Caco-2 (cell line): ENCODE results near the gene FBXO39. TPM values are rescaled to one million over a fixed set of nuclear protein-coding genes. Genes with fewer than 3 reads are reported as not detected.

Source experiments
- BruUV-seq: library from RNA; stranded (reverse); fragments of 400-500 nt; replicated peaks from 2 replicates; lab custom pipeline; 2021; lab: Mats Ljungman, UMichigan
- CTCF ChIA-PET: fragments of 300-600 bp; sonication (Branson Sonifier 250); formaldehyde crosslinking; loops from one replicate; lab custom pipeline; 2022; ENCODE audit warnings: antibody characterized with exemption; lab: Charles Lee
- POLR2A ChIA-PET: fragments of 300-600 bp; sonication (Branson Sonifier 250); formaldehyde crosslinking; loops from one replicate; lab custom pipeline; 2022; ENCODE audit warnings: antibody characterized with exemption; lab: Charles Lee
- DNase-seq, 2 experiments: peaks; one replicate each; pipeline versions ENCODE4 v3.0.0 to v3.0.0-alpha.2; 2020 to 2022
- H3K27me3 ChIP-seq: replicated peaks from 2 replicates; pipeline ENCODE4 v1.6.0; 2011; ENCODE audit warnings: low read length; ENCODE audit not compliant: control insufficient read depth, insufficient read depth
- H3K36me3 ChIP-seq: 2 replicates; pipeline ENCODE4 v1.5.1; 2011; ENCODE audit warnings: low read length; ENCODE audit not compliant: control insufficient read depth, insufficient read depth
- H3K4me1 ChIP-seq: fragments of 250-450 bp; sonication (Bioruptor Pico); 2 replicates; pipeline ENCODE4 v1.5.1; 2020; ENCODE audit warnings: mild to moderate bottlenecking
- H3K4me3 ChIP-seq: 2 replicates; pipeline ENCODE4 v1.5.1; 2011; ENCODE audit warnings: low read depth, mild to moderate bottlenecking, control low read depth, low read length
- H3K9me3 ChIP-seq: fragments of 250-450 bp; sonication (Bioruptor Pico); 2 replicates; pipeline ENCODE4 v1.5.1; 2020; ENCODE audit warnings: mild to moderate bottlenecking, moderate library complexity
- H3K27ac Mint-ChIP-seq: one replicate; pipeline ENCODE4 v1.8.0; 2022; ENCODE audit warnings: mixed read lengths; ENCODE audit not compliant: unreplicated experiment
- H3K27me3 Mint-ChIP-seq: one replicate; pipeline ENCODE4 v1.8.0; 2022; ENCODE audit warnings: mixed read lengths; ENCODE audit not compliant: insufficient read depth, unreplicated experiment
- H3K36me3 Mint-ChIP-seq: one replicate; pipeline ENCODE4 v1.8.0; 2022; ENCODE audit warnings: mild to moderate bottlenecking, mixed read lengths; ENCODE audit not compliant: insufficient read depth, unreplicated experiment
- H3K4me1 Mint-ChIP-seq: one replicate; pipeline ENCODE4 v1.8.0; 2022; ENCODE audit warnings: low read depth, mixed read lengths; ENCODE audit not compliant: unreplicated experiment
- H3K4me3 Mint-ChIP-seq: one replicate; pipeline ENCODE4 v1.8.0; 2022; ENCODE audit warnings: mild to moderate bottlenecking, moderate library complexity, mixed read lengths; ENCODE audit not compliant: unreplicated experiment
- H3K9me3 Mint-ChIP-seq: one replicate; pipeline ENCODE4 v1.8.0; 2022; ENCODE audit warnings: mixed read lengths; ENCODE audit not compliant: unreplicated experiment
- intact Hi-C: fragments of 100-400 bp; cut with micrococcal nuclease; formaldehyde crosslinking; loops from one replicate; pipeline ENCODE4 v1.10.0; 2022; ENCODE audit not compliant: unreplicated experiment
- total RNA-seq: library from RNA; stranded (reverse); gene quantifications from 2 replicates; pipeline ENCODE4 v1.2.3, GENCODE V29; 2022
- TF ChIP-seq, protein P1 (sequence below), 2 experiments: fragments of 200-600 bp in 1 of 2; IDR thresholded peaks; 1 replicate in 1 of 2; 2 replicates in 1 of 2; pipeline versions ENCODE4 v1.5.1 to v1.8.0; 2011 to 2022; ENCODE audit warnings: antibody characterized with exemption in 1 of 2, control low read depth in 1 of 2, inconsistent platforms in 1 of 2, low read depth in 1 of 2, low read length in 1 of 2, mild to moderate bottlenecking in 1 of 2, moderate library complexity in 1 of 2; ENCODE audit not compliant: insufficient read depth in 1 of 2, severe bottlenecking in 1 of 2, unreplicated experiment in 1 of 2

FBXO39 gene
- total RNA-seq, 1 experiment from 2014 or later = not detected

DNA sequence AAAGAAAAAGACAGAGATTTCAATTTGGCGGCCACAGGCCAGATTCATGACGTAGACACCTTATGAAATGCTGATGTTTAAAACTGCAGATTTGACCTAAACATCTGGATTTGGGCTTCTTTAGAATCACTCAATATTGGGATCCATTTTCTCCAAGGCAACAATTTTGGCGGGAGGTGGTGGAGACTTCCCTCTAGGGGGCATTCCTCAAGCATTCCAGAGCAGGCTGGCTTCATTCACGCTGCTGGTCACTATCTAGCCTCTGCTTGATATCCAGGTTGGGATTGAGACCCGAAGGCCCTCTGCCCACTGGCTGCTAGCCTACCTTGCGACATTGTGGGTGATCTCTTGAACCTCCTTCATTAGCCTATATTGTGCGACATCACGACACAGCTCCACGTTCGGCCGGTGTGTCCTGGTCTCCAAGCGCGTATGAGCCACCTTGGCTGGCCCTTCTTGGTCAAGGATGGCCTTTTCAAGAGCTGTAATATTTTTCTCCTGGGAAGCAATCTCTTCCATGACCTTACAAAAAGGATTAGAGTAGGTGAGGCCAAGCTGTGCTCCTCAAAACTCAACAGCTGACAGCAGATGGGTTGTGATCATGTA is 24.5 kb downstream of the FBXO39 start:
- Mint-ChIP-seq H3K36me3 (no peaks in the 10 kb centered on the region), H3K27me3 (no peaks in the 10 kb centered on the region), H3K27ac (no peak overlapping the region), H3K4me1 (no peaks in the 10 kb centered on the region), H3K4me3 (no peak overlapping the region), H3K9me3 (no peaks in the 10 kb centered on the region)
- H3K27me3 ChIP-seq = no peaks in the 10 kb centered on the region
- no peaks in the 10 kb centered on the region for H3K36me3 ChIP-seq
- ChIA-PET POLR2A (no interaction called here), CTCF (no interaction called here)
- H3K4me1 ChIP-seq = peaks cover 30% of the 10 kb centered on the region
- TF ChIP-seq, protein P1, sequence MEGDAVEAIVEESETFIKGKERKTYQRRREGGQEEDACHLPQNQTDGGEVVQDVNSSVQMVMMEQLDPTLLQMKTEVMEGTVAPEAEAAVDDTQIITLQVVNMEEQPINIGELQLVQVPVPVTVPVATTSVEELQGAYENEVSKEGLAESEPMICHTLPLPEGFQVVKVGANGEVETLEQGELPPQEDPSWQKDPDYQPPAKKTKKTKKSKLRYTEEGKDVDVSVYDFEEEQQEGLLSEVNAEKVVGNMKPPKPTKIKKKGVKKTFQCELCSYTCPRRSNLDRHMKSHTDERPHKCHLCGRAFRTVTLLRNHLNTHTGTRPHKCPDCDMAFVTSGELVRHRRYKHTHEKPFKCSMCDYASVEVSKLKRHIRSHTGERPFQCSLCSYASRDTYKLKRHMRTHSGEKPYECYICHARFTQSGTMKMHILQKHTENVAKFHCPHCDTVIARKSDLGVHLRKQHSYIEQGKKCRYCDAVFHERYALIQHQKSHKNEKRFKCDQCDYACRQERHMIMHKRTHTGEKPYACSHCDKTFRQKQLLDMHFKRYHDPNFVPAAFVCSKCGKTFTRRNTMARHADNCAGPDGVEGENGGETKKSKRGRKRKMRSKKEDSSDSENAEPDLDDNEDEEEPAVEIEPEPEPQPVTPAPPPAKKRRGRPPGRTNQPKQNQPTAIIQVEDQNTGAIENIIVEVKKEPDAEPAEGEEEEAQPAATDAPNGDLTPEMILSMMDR (IDR thresholded peaks at IDR 0.05; ENCODE audit: insufficient read depth in 1 of 2, low read depth in 1 of 2, low read length in 1 of 2, severe bottlenecking in 1 of 2, unreplicated experiment in 1 of 2) = no peak
- no peaks in the 10 kb centered on the region for H3K9me3 ChIP-seq
- H3K4me3 ChIP-seq = no peak overlapping the region
- no TSS peak for BruUV-seq
- intact Hi-C loops = no loop called here
- DNase-seq = no peak

DNA sequence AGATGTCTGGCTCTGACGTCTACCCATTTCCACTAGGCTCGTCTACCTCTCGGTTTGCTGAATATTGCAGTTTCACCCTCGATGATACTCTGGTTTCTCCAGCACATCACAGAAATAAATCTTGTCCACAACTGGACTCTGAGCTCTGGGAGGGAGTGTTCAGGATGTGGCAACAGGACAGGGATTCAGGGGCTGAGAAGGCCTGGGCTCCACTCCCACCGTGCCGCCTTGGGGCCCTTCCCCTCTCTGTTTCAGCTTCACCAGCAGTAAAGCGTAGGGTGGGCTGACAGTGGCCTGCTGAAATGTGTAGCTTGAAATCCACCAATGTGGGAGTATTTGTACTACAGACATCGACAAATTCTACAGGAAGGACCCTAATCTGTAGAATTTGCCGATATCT is 35.5 kb downstream of the FBXO39 start:
- no peak overlapping the region for H3K4me3 Mint-ChIP-seq
- H3K27ac Mint-ChIP-seq = no peak overlapping the region
- H3K9me3 Mint-ChIP-seq = no peaks in the 10 kb centered on the region
- intact Hi-C loops = no loop called here
- H3K9me3 ChIP-seq = no peaks in the 10 kb centered on the region
- no peaks in the 10 kb centered on the region for H3K4me1 Mint-ChIP-seq
- no peaks in the 10 kb centered on the region for H3K4me1 ChIP-seq
- no peak overlapping the region for H3K4me3 ChIP-seq
- BruUV-seq = no TSS peak
- H3K36me3 ChIP-seq = no peaks in the 10 kb centered on the region
- DNase-seq = no peak
- no peaks in the 10 kb centered on the region for H3K27me3 Mint-ChIP-seq
- no peaks in the 10 kb centered on the region for H3K27me3 ChIP-seq
- H3K36me3 Mint-ChIP-seq = no peaks in the 10 kb centered on the region
- POLR2A ChIA-PET = no interaction called here
- TF ChIP-seq, protein P1 (IDR thresholded peaks at IDR 0.05; ENCODE audit: insufficient read depth in 1 of 2, low read depth in 1 of 2, low read length in 1 of 2, severe bottlenecking in 1 of 2, unreplicated experiment in 1 of 2) = no peak
- CTCF ChIA-PET = no interaction called here

DNA sequence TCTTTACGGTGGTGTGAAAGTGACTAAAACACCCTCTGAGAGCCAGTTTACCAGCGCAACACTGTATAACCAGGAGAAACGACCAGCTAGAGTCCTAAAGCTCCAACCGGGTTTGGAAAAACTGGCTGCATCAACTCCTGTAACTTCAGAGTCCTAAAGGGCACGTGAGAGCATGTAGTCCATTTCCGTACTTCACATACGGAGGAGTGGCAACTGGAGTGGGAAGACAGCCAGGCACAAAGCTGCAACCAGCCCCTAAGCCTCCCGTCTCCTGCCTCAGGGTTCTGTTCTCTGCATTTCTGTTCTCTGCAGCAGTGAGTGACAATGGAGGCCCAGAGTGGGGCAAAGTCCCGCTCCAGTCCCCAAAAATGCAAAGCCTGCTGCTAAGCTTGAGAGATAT is 36.3 kb downstream of the FBXO39 start:
- Histone ChIP-seq H3K27me3 (no peaks in the 10 kb centered on the region), H3K4me3 (no peak overlapping the region), H3K4me1 (no peaks in the 10 kb centered on the region), H3K9me3 (no peaks in the 10 kb centered on the region), H3K36me3 (no peaks in the 10 kb centered on the region)
- ChIA-PET CTCF (no interaction called here), POLR2A (no interaction called here)
- no peak for DNase-seq
- no TSS peak for BruUV-seq
- Mint-ChIP-seq H3K36me3 (no peaks in the 10 kb centered on the region), H3K27ac (no peak overlapping the region), H3K4me3 (no peak overlapping the region), H3K9me3 (no peaks in the 10 kb centered on the region), H3K27me3 (no peaks in the 10 kb centered on the region), H3K4me1 (no peaks in the 10 kb centered on the region)
- intact Hi-C loops = no loop called here
- TF ChIP-seq, protein P1 (IDR thresholded peaks at IDR 0.05; ENCODE audit: insufficient read depth in 1 of 2, low read depth in 1 of 2, low read length in 1 of 2, severe bottlenecking in 1 of 2, unreplicated experiment in 1 of 2) = no peak
